ENCODE measurements around the gene PPP5C.

- TF ChIP-seq, protein P1, sequence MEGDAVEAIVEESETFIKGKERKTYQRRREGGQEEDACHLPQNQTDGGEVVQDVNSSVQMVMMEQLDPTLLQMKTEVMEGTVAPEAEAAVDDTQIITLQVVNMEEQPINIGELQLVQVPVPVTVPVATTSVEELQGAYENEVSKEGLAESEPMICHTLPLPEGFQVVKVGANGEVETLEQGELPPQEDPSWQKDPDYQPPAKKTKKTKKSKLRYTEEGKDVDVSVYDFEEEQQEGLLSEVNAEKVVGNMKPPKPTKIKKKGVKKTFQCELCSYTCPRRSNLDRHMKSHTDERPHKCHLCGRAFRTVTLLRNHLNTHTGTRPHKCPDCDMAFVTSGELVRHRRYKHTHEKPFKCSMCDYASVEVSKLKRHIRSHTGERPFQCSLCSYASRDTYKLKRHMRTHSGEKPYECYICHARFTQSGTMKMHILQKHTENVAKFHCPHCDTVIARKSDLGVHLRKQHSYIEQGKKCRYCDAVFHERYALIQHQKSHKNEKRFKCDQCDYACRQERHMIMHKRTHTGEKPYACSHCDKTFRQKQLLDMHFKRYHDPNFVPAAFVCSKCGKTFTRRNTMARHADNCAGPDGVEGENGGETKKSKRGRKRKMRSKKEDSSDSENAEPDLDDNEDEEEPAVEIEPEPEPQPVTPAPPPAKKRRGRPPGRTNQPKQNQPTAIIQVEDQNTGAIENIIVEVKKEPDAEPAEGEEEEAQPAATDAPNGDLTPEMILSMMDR (IDR thresholded peaks at IDR 0.05): no peak
- TF ChIP-seq POLR2AphosphoS5 (IDR thresholded peaks at IDR 0.05) (peak in 1 of 2 donors; percentile 13), POLR2A (IDR thresholded peaks at IDR 0.05; ENCODE audit: low read depth) (no peak), EP300 (IDR thresholded peaks at IDR 0.05) (no peak)
Measured at GRCh38 chr19:46378268-46378667, 31.4 kb downstream of the PPP5C start.
